AML-193 (cell line): ENCODE results near the gene RHCE.
A peak's percentile ranks its signal among the peaks of the same experiment; 100 is the strongest.
"Not testable (repeated sequence)": the region's sequence is repeated elsewhere in the genome, so short reads cannot be mapped to it uniquely, and the experiment has no call there.

Source experiments
- DNase-seq, 2 experiments: peaks; one replicate each; lab custom pipeline; 2025; lab: John Stamatoyannopoulos, UW

Gene RHCE

DNA sequence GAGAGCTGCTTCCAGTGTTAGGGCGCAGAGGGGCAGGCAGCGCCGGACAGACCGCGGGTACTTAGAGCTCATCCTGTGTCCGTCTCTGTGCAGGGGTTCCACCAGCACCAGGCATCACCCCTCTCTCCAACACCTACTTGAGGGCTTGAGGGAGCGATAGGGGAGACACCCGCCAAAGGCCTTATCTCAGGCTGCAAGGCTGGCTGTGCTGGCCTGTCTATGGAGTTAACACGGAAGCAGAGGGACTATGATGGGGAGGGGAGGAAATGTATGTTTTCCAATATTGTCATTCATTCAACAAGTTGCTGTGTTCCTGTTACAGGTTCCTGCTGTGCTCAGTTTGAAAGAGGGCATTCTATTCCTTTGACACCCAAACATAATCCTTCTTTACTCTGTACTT lies at the start of gene RHCE:
Gene RHCE, minus strand, starts transcription at position 111 of the 400 bp plus-strand sequence. Its CDS starts 39 bp downstream, at position 72.
- DNase-seq, result not testable (repeated sequence)

DNA sequence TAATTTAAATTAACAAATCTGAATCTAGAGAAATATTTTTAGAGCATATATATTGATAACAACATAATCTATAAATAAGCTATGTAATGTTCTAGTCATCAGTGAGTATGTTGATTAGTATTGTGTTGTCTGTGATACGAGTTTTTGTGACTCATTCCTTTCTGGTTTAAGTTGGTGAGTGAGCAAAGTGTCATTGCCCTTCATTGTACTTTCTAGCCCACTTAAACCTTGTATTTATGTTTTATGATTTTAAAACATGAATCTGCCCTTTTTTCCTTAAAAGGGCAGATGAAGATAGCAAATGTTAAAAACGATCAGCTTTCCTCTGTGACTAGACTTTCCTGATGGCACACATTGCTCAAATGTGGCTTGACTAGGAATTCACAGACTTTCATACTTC lies 48.6 kb upstream of the RHCE start:
- DNase-seq, result no peak

DNA sequence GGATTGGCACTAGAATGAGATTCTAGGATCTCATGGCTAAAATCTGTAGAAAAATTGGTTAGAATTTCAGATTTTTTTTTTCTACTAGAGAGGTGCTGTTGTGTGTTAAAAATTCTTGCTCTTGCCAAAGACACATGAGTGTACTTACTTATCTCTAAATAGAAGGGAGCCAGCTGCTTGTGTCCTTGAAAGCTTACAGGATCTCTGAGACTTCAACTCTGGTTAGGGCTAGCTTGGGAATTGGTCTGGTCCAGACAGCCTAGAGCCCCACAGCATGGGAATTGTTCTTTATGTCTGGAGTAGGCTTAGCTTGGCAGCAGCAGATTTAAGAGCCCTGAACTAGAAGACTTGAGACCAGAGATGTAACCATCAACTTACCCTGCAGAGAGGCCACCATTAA lies 47.4 kb upstream of the RHCE start:
- DNase-seq, result no peak

DNA sequence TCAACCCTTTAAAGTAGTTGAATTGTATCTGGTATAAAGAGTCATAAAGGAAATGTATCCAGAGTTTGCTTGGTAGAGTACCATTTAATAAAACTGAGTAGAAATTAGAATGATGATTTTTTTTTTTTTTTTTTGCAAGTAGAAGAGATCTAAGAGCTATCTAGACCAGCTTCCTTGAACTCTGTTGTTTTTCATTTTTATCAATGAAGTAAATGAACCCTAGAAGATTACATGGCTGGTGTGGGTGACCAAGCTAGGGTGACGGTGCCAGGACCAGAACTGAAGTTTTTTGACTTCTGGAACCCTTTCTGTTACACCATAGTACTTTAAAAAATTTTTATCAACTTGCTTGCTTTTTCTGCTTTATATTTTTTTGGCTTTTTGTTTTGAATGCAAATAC lies 47.0 kb upstream of the RHCE start:
- DNase-seq, result no peak

DNA sequence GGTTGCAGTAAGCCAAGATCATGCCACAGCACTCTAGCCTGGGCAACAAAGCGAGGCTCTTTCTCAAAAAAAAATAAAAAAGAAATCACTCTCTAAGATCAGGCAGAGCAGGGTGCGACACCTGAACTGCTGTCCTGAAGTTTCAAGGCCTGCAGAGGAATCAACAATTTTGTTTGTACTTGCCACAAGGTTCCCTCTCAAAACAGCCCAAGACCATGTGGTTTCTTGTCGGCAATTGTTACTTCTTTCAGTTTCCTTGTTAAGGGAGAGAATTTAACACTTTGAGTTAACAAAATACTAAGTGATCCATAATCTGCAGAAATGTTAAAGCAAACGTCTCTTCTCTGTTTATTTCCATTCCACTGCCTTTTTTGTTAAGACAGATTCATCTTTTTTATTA lies 46.6 kb upstream of the RHCE start:
- DNase-seq, result no peak

DNA sequence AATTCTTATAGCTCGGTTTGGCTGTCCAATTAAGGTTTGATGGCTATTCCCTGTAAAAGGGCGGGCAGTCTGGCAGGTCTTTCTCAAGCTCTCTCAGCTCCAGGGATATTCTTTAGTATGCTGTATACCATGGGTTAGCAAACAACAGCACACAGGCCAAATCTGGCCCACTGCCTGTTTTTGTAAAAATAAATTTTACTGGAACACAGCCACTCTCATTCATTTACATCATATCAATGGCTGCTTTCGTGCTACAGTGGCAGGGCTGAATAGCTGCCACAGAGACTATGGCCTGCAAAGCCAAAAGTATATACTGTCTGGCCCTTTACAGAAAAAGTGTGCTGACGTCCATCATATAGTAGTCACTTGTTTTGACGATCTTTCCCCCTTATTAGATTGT lies 42.1 kb upstream of the RHCE start:
- no peak for DNase-seq

DNA sequence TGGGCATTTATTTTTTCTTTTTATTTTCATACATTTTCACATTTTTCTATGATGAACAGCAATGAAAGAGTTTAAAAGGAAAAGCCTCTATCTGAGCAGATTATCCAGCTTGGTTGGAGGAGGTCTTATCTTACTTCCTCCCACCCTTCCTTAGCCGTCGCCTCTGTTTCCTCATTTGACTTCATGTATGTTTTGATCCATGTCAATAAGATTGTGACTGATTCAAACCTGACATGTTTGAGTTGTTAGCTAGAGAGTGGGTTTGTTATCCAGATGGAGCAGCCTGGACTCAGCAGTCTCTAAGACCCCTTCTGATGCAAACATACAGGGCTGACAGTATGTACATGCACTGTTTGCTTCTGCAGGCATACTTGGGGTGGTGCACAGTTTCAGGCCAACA lies 41.2 kb upstream of the RHCE start:
- DNase-seq, result no peak

DNA sequence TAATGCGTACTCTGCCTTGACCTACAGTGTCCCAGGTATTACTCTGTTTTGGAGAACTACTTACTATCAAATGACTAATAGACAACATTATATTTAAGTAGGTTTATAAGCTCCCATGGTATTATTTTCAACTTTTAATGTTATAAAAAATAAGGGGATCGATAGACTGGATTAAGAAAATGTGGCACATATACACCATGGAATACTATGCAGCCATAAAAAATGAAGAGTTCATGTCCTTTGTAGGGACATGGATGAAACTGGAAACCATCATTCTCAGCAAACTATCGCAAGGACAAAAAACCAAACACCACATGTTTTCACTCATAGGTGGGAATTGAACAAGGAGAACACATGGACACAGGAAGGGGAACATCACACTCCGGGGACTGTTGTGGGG lies 40.2 kb upstream of the RHCE start:
- DNase-seq, result not testable (repeated sequence)

DNA sequence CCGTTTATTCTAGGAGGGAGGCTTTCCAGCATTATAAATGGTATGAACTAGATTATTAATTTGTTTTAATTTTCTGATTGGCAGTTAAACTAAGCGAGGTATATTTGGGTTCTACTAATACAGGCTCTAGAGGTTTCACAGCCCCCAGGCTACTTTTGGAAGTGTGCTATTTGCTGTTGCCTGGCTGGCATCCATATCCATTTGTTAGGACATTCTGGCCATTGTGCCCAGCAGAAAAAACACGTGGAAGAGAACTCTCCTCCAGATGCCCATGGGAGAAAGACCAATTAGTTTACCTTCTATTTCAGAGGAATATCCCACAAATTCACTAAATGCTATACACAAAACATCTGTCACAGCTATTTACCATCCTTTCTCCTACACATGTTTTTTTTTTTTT lies 39.4 kb upstream of the RHCE start:
- DNase-seq, result no peak

DNA sequence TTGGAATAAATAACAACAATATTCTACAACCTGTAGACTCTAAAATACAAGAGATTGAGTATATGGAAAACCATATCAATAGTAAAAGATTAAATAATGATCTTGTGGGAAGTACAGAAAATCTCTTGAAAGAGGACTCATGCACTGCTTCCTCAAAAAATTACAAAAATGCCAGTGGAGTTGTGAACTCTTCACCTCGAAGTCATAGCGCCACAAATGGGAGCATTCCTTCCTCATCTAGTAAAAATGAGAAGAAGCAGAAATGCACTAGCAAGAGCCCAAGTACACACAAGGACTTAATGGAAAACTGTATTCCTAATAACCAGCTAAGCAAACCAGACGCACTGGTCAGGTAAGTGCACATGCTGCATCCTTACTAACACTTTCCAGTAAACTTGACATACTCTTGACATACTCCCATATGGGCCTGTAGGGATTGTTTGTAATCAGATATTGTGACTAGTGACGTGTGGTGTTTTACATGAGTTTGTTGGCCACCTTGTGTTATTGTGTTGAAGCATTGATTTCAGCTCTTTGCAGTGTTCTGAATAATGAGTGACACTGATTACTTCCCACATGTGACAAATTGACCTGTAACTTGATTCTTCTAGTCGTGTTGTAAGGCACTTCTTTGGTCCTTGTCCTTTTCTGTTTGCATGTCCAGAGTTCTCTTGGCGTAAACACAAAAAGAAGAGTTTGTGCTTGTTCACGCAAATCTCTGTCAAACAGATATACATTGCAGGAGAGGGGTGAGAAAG lies 38.1 kb upstream of the RHCE start:
- peak; percentile 29 to 38 for DNase-seq

DNA sequence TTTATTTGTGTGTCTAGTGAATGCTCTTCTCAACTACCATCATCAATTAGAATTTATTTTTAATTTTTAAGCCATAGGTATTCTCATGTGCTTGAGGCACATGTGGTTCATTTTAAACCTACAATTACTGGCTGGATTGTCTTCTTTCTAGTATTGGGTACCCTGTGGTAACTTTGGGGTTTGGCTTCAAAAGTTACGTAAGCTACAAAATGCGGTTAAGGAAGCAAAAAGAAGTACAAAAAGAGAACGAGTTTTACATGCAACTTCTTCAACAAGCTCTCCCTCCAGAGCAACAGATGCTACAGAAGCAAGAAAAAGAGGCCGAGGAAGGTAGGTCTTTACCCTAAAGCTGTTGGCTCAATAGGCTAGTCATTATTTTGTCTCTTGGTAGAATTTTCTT lies 35.9 kb upstream of the RHCE start:
- peak; percentile 80 to 82 for DNase-seq

DNA sequence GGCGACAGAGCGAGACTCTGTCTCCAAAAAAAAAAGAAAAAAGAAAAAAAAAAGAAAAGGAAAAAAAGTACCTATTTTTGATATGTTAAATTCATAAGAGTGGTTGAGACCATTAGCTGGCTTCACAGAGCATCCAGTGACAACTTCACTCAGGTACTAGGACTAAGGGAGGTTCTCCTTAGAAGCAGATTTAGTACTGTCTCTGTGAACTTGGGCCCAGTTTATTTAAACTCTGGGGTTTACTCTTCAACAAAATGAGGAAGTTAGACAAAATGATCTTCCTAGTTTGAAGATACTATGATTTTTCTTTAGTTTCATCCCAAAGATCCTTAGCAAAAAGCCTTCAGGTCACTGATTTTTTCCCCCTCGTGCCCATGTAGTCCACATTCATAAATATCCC lies 31.3 kb upstream of the RHCE start:
- peak in 1 of 2 experiments; percentile 17 for DNase-seq

DNA sequence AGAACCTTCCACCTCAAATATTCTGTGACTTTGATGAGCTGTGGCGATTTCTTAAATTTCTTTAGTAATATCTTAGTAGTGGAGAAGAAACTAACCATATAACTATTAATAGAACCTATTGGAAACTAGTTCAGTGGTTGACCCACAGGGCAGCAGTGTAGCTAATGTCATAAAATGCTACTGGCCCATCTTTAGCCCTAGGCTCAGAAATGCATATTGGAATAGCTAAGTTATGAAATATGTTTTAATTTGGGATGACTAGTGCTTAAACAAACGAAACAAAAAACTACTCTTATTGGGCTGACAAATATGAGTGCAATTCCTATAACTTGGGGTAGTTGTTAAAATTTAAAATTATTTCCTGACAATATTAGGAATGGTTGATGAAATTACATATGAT lies 30.3 kb upstream of the RHCE start:
- DNase-seq, result no peak

DNA sequence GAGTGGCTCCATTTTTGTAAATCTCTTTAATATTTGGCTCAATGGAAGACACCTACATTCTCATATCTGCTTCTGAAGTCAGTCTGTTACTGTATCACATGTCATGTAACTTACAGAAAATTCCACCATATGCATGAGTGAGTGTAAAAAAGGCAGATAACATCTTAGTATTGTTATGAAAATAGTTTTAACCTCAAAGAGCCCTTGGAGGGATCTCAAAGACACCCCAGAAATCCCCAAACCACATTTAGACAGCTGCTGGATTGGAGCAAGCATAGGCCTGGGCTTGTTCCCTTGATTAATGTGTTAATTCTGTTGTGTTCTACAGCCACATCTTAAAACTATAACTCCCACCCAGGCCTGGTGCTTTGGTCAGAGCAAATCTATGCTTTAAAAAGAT lies 26.9 kb upstream of the RHCE start:
- no peak for DNase-seq

DNA sequence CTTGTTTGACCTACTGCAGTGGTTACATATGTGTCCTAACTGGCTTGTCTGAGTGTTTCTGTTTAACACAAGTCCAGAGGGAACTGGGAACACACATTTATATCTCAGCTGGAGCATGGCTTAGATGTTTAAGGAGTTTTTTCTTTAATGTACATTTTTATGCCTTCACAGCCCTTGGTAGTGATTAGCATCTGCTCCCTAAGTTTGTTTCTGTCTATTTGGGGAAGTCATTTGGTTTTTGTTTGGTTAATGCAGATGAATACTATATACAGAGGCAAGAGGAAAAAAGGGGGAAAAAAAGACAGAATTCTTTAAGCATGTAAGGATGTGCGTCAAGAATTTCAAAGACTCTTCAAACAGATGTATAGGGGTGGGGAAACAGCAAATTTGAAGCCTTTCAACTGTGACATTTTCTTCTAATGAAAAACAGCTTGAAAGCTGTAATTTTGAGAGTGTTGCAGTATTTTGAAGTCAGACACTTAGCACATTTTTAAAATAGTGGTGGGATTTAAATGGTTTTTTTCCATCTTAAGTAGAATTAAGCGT lies 25.4 kb upstream of the RHCE start:
- DNase-seq, result no peak

DNA sequence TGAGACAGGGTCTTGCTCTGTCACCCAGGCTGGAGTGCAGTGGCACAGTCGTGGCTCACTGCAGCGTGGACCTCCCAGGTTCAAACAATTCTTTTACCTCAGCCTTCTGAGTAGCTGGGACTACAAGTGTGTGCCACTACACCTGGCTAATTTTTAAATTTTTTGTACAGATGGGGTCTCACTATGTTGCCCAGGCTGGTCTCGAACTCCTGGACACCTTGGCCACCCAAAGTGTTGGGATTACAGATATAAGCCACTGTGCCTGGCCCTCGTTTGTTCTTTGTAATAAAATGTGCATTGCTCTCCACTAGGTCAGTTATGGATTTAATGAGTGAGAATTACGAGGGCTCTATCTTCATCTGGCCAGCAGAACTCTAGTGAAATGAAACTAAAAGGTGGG lies 24.0 kb upstream of the RHCE start:
- DNase-seq, result not testable (repeated sequence)

DNA sequence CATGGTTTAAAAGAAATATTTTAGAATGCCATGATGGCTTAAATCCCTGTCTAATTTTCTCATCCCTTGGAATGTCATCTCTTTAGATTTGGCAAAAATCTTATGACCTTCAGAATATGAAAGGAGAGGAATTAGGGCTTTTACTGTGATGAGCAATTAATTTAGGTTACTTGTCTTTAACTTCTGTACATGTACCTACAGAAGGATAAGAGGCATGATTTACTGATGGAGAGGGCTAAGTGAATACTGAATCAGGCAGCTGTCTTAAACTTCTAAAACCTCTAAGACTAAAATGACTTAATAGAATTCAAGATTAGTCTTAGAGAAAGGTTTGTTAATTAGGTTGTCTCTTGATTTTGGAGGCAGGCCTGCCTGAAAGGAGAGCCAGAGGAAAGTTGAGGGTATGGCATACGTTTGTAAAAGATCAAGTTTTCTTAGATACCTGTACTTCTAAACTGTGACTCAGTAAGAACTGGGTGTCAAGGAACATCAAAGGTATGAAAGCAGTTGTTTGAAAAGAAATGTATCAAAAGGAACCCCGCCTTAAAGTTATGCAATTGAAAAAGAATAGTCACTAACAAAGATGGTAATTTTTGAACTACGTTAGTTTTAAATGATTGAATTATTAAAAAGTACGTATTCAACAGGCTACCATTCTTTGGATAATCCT lies 22.5 kb upstream of the RHCE start:
- no peak for DNase-seq

DNA sequence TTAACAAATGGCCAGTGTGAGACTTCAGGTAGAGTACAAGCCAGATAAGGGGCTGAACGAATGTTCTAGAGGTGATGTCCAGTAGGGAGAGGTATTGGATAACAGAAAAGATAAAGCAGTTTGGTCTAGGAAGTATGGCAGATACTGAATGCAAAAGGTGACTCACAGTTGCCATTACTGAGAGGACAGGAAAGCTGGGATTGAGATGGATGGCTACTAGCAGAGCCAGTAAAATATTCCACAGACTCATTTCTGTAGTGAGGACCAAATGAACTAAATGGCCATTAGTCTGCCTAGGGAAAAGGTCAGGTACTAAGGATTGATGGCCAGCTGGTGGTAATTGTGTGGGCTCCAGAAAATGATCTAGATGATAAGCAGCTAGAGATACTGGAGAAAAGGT lies 21.6 kb upstream of the RHCE start:
- DNase-seq, result no peak

DNA sequence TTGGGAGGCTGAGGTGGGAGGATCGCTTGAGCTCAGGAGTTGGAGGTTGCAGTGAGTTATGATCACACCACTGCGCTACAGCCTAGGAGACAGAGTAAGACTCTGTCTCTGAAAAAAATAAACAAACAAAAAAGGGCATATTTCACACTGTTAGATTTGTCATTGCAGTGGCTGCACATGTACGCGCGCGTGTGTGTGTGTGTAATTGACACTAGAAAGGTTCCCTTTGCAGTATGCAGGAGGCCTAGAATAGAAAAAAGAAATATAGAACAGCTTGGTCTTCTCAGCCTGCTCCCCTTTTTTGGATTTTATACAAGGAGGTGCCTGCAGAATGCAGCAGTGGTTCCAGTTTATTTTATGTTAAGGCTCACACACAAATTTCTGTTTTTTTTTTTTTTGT lies 18.7 kb upstream of the RHCE start:
- DNase-seq, result no peak

DNA sequence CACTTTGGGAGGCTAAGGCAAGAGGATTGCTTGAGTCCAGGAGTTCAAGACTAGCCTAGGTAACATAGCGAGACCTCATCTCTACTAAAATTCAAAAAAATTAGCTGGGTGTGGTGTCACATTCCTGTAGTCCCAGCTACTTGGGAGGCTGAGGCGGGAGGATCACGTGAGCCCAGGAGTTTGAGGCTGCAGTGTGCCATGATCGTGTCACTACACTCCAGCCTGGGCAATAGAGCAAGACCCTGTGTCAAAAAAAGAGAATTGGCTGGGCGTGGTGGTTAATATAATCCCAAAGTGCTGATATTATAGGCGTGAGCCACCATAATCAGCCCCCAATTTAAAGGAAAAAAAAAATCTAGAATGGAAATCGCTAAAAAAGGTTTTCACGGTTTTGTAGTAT lies 17.0 kb upstream of the RHCE start:
- no peak for DNase-seq

DNA sequence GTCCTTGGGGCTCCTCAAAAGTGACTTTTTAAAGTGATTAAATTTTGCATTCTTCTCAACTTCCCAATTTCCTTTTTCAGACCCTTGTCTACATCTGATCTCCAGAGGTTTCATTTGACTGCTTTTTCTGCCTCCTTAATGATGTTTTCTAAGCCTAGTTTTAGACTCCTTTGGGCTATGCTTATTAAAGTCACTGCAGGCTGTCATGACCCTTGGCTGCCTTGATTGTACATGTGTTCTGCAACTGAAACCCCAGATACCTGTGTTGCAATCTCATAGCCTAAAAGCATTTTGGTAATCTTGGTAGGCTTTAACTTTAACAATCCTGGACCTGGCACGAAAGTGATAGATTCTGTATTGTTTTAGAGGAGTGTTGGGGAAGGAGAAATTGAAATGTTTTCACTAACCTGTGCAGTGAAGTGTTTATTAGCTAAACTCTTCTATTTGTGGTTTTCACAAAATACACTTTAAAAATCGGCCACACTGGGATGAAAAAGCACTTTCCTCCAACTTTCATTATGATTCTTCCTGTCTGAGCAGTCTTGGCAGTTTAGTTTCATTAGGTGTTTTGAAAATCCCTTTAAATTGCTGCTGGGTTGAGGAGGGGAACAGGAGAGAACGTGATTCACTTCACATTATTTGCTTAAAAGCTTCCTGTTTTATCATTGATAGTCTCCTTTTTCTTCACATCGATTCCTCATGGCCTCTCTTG lies 14.9 kb upstream of the RHCE start:
- peak; percentile 20 to 28 for DNase-seq

DNA sequence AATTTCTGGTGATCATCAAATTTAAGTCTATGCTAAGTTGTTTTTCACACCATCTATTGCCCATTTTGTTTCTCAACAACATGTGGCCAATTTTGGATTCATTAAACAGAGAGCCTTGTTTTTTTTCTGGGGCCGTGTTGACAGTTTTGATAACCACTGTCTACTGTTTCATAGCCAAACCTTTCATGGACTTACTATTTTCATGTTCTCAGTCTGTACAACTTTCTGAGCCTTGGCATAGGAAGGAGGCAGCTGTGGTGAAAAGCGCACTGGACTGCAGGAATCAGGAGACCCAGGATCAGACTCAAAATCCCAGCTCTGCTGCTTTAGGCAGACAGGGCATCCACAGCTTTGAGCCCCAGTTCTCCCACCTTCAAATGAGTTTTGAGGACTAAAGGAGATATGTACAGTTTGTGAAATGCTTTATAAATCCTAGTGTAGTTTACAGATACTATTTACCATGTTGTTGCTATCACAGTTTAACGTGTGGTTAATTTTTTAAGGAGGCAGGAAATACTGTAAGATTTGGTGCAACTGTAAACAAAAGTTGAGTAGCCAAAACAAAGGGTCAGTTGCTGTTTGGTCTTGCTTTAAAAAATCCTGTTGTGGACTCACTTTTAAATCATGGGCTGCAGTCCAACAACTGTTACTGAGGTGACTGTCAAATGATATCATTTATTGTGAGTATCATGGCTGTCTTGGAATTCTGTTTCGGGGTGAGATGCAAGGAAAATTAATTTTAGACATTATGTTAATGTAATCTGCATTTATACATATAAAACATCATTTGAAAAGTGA lies 13.0 kb upstream of the RHCE start:
- no peak for DNase-seq
